ENCODE data around the gene MYCBP2.

MYCBP2 gene, protein sequence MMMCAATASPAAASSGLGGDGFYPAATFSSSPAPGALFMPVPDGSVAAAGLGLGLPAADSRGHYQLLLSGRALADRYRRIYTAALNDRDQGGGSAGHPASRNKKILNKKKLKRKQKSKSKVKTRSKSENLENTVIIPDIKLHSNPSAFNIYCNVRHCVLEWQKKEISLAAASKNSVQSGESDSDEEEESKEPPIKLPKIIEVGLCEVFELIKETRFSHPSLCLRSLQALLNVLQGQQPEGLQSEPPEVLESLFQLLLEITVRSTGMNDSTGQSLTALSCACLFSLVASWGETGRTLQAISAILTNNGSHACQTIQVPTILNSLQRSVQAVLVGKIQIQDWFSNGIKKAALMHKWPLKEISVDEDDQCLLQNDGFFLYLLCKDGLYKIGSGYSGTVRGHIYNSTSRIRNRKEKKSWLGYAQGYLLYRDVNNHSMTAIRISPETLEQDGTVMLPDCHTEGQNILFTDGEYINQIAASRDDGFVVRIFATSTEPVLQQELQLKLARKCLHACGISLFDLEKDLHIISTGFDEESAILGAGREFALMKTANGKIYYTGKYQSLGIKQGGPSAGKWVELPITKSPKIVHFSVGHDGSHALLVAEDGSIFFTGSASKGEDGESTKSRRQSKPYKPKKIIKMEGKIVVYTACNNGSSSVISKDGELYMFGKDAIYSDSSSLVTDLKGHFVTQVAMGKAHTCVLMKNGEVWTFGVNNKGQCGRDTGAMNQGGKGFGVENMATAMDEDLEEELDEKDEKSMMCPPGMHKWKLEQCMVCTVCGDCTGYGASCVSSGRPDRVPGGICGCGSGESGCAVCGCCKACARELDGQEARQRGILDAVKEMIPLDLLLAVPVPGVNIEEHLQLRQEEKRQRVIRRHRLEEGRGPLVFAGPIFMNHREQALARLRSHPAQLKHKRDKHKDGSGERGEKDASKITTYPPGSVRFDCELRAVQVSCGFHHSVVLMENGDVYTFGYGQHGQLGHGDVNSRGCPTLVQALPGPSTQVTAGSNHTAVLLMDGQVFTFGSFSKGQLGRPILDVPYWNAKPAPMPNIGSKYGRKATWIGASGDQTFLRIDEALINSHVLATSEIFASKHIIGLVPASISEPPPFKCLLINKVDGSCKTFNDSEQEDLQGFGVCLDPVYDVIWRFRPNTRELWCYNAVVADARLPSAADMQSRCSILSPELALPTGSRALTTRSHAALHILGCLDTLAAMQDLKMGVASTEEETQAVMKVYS (N-terminal part only)

GRCh38 chr13:77326905-77327604 is at the start of gene MYCBP2:
MYCBP2 (minus strand) TSS chr13:77327094; CDS start chr13:77326775, 319 bp downstream.
- peak within 1 kb of the TSS; percentile 93 for H3K4me3 ChIP-seq (ENCODE audit: low read depth, low read length)
- no peak for TF ChIP-seq CTCF (IDR thresholded peaks at IDR 0.05; ENCODE audit: low read depth, low read length)

GRCh38 chr13:77375560-77376108 is 48.7 kb upstream of the MYCBP2 start:
- TF ChIP-seq CTCF (IDR thresholded peaks at IDR 0.05; ENCODE audit: low read depth, low read length): no peak
- no peak overlapping the region for H3K4me3 ChIP-seq (ENCODE audit: low read depth, low read length)

- H3K4me3 ChIP-seq (ENCODE audit: low read depth, low read length): no peak overlapping the region
- TF ChIP-seq CTCF (IDR thresholded peaks at IDR 0.05; ENCODE audit: low read depth, low read length): no peak
These were observed 47.9 kb upstream of the MYCBP2 start for GRCh38 chr13:77374786-77375185.

- H3K4me3 ChIP-seq (ENCODE audit: low read depth, low read length): no peak overlapping the region
- TF ChIP-seq CTCF (IDR thresholded peaks at IDR 0.05; ENCODE audit: low read depth, low read length): no peak
These were observed 47.4 kb upstream of the MYCBP2 start for GRCh38 chr13:77374339-77374738.

- H3K4me3 ChIP-seq (ENCODE audit: low read depth, low read length): no peak overlapping the region
- TF ChIP-seq CTCF (IDR thresholded peaks at IDR 0.05; ENCODE audit: low read depth, low read length): no peak
These were observed 46.6 kb upstream of the MYCBP2 start for GRCh38 chr13:77373502-77373901.

DNA sequence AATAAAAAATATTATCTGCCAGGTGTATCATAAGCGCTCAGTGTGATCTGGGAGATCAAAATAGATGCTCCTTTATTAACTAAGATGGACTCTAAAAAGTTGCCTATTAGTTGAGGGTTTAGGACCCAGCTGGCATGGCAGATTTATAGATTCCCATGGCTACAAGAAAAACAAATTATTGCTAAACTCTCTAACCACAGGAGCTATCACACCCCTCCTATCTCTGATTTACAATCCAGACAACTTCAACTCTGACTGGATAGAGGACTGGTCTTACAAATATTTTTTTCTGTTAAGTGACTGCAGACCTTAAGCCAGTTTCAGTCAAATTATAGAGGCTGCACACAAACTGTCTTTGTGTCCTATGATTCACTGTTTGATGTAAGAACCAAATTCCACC is 45.4 kb upstream of the MYCBP2 start:
- no peak for TF ChIP-seq CTCF (IDR thresholded peaks at IDR 0.05; ENCODE audit: low read depth, low read length)
- H3K4me3 ChIP-seq (ENCODE audit: low read depth, low read length): no peak overlapping the region

Measured in WI38 (cell line).